Kidney capillary endothelial cell (primary cell): ENCODE data around the gene CDC26.
"Not testable (repeated sequence)": the region's sequence is repeated elsewhere in the genome, so short reads cannot be mapped to it uniquely, and the experiment has no call there.

Experiments
- DNase-seq: peaks from one replicate; pipeline ENCODE4 v3.0.0-alpha.2; 2018; ENCODE audit warnings: low spot score

CDC26 gene

GRCh38 chr9:113275157-113276131, at the start of gene CDC26, which contains the start of gene PRPF4:
TSS of gene CDC26 (minus strand) at chr9:113275572. CDS start at chr9:113272507, 3,065 bp downstream.
TSS of gene PRPF4 (plus strand) at chr9:113275658. CDS start at chr9:113275744, 86 bp downstream.
- DNase-seq = peak; percentile 99

- no peak for DNase-seq
Observed at GRCh38 chr9:113322671-113323070, 47.3 kb upstream of the CDC26 start.

GRCh38 chr9:113320051-113320450, 44.7 kb upstream of the CDC26 start:
- DNase-seq = no peak

GRCh38 chr9:113319054-113319453, 43.7 kb upstream of the CDC26 start:
- DNase-seq = no peak

- no peak for DNase-seq
Observed at GRCh38 chr9:113317777-113318176, 42.4 kb upstream of the CDC26 start.

- no peak for DNase-seq
Observed at GRCh38 chr9:113316030-113316429, 40.7 kb upstream of the CDC26 start.

- no peak for DNase-seq
Observed at GRCh38 chr9:113315231-113315630, 39.9 kb upstream of the CDC26 start.

- no peak for DNase-seq
Observed at GRCh38 chr9:113313261-113313660, 37.9 kb upstream of the CDC26 start.

- no peak for DNase-seq
Observed at GRCh38 chr9:113311961-113312360, 36.6 kb upstream of the CDC26 start.

GRCh38 chr9:113310538-113310937, 35.2 kb upstream of the CDC26 start:
- DNase-seq = no peak

GRCh38 chr9:113309204-113309813, 33.9 kb upstream of the CDC26 start:
- DNase-seq = peak; percentile 47

GRCh38 chr9:113307396-113307975, 32.1 kb upstream of the CDC26 start:
- DNase-seq = no peak

- no peak for DNase-seq
Observed at GRCh38 chr9:113306566-113306965, 31.2 kb upstream of the CDC26 start.

GRCh38 chr9:113302792-113303418, 27.5 kb upstream of the CDC26 start, which contains the start of gene RNF183:
TSS of gene RNF183 (minus strand) at chr9:113303376. CDS start at chr9:113298184, 5,192 bp downstream.
- DNase-seq = no peak

GRCh38 chr9:113301548-113301947, 26.2 kb upstream of the CDC26 start:
- no peak for DNase-seq

GRCh38 chr9:113299800-113300292, 24.5 kb upstream of the CDC26 start:
- peak; percentile 38 for DNase-seq

GRCh38 chr9:113298924-113299770, 23.8 kb upstream of the CDC26 start:
- DNase-seq = no peak

GRCh38 chr9:113298311-113298710, 22.9 kb upstream of the CDC26 start:
- DNase-seq = no peak

GRCh38 chr9:113296796-113297558, 21.6 kb upstream of the CDC26 start:
- DNase-seq = no peak

GRCh38 chr9:113296247-113296646, 20.9 kb upstream of the CDC26 start:
- DNase-seq = not testable (repeated sequence)
